Sigmoid colon (tissue), 3 donors: ENCODE results near the gene DNASE1L3.

ENCODE experiments used
- POLR2A ChIP-seq, 2 donors: fragments of 450-650 bp; IDR thresholded peaks; one replicate each; pipeline ENCODE4 v1.6.1; 2016; ENCODE audit warnings: antibody characterized with exemption in 2 of 2, mild to moderate bottlenecking in 2 of 2, moderate library complexity in 2 of 2
- TF ChIP-seq, protein P1 (sequence below), 4 experiments: fragments of 450-650 bp in 3 of 4; fragments of 200-600 bp in 1 of 4; IDR thresholded peaks; one replicate each; pipeline ENCODE4 v1.5.1; 2016 to 2019; ENCODE audit warnings: antibody characterized with exemption in 4 of 4, mild to moderate bottlenecking in 3 of 4, moderate library complexity in 2 of 4

DNA sequence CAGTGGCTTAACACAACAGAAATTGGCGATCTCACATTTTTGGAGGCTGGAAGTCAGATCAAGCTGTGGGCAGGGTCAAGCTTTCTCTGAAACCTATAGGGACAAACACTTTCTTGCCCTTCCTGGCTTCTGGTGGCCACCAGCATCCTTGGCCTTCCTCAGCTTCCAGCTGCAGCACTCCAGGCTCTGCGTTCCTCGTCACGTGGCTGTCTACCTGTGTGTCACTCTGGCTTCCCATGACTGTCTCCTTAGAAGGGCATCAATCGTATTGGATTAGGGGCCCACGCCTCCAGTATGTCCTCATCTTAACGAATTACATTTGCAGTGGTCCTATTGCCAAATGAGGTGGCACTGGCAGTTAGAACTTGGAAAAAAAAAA is 25.8 kb downstream of the DNASE1L3 start:
- TF ChIP-seq, protein P1, sequence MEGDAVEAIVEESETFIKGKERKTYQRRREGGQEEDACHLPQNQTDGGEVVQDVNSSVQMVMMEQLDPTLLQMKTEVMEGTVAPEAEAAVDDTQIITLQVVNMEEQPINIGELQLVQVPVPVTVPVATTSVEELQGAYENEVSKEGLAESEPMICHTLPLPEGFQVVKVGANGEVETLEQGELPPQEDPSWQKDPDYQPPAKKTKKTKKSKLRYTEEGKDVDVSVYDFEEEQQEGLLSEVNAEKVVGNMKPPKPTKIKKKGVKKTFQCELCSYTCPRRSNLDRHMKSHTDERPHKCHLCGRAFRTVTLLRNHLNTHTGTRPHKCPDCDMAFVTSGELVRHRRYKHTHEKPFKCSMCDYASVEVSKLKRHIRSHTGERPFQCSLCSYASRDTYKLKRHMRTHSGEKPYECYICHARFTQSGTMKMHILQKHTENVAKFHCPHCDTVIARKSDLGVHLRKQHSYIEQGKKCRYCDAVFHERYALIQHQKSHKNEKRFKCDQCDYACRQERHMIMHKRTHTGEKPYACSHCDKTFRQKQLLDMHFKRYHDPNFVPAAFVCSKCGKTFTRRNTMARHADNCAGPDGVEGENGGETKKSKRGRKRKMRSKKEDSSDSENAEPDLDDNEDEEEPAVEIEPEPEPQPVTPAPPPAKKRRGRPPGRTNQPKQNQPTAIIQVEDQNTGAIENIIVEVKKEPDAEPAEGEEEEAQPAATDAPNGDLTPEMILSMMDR (IDR thresholded peaks at IDR 0.05) = no peak
- no peak for TF ChIP-seq POLR2A (IDR thresholded peaks at IDR 0.05)
